Measurements from ENCODE around the gene LRP6. TPM values are rescaled to one million over a fixed set of nuclear protein-coding genes. Genes with fewer than 3 reads are reported as not detected.

The LRP6 gene
- total RNA-seq, 1 experiment from 2014 or later = 62.4 TPM

DNA sequence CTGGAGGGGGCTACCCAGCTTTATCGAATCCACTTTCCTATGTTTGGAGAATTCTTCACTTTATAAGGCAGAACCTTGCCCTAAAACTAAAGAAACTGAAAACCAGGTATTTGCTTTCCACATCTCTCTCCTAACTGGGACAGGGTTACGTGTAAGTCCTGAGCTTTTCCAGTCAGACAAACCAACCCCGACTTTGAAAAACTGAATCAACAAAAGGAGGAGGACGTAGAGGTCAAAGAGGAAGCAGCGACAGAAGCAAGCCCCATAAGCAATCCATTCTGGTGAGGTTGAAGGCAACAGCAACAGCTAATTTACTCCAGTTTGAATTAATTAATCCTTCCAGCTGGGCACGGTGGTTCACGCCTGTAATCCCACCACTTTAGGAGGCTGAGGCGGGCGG is 47.2 kb downstream of the LRP6 start:
- H2BK15ac ChIP-seq (ENCODE audit: low read depth, low read length) = no peak overlapping the region
- no peak overlapping the region for H2AK5ac ChIP-seq (ENCODE audit: insufficient read length, low read length)
- no peak overlapping the region for H4K91ac ChIP-seq (ENCODE audit: insufficient read length, low read depth, low read length)
- H3K27me3 Mint-ChIP-seq (ENCODE audit: low read depth) = no peaks in the 10 kb centered on the region
- H2AFZ ChIP-seq (ENCODE audit: low read length) = no peak overlapping the region
- peaks cover 40% of the 10 kb centered on the region; the same call in 1 of the 2 replicates for H3K79me2 ChIP-seq (ENCODE audit: insufficient read depth, low read length)
- TF ChIP-seq, protein P1, sequence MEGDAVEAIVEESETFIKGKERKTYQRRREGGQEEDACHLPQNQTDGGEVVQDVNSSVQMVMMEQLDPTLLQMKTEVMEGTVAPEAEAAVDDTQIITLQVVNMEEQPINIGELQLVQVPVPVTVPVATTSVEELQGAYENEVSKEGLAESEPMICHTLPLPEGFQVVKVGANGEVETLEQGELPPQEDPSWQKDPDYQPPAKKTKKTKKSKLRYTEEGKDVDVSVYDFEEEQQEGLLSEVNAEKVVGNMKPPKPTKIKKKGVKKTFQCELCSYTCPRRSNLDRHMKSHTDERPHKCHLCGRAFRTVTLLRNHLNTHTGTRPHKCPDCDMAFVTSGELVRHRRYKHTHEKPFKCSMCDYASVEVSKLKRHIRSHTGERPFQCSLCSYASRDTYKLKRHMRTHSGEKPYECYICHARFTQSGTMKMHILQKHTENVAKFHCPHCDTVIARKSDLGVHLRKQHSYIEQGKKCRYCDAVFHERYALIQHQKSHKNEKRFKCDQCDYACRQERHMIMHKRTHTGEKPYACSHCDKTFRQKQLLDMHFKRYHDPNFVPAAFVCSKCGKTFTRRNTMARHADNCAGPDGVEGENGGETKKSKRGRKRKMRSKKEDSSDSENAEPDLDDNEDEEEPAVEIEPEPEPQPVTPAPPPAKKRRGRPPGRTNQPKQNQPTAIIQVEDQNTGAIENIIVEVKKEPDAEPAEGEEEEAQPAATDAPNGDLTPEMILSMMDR (conservative IDR thresholded peaks at IDR 0.05) = no peak
- H3K9ac ChIP-seq (ENCODE audit: extremely low read depth, insufficient read length, low read length) = no peak overlapping the region
- peak overlapping the region; percentile 12 to 34 (median 21); a peak in 4 of 7 replicates for H3K27ac Mint-ChIP-seq
- H4K5ac ChIP-seq (ENCODE audit: insufficient read length, low read depth, low read length) = no peak overlapping the region
- H3K9me3 ChIP-seq (ENCODE audit: control insufficient read depth, low read depth, low read length) = no peaks in the 10 kb centered on the region
- no peak overlapping the region for H2BK120ac ChIP-seq (ENCODE audit: low read depth, low read length, poor library complexity, severe bottlenecking)
- H3K56ac ChIP-seq (ENCODE audit: insufficient read length, low read depth, low read length) = no peak overlapping the region
- peaks cover 0 to 7% (median 2%) of the 10 kb centered on the region in 3 experiments; a peak in 3 of 7 replicates for H3K36me3 Mint-ChIP-seq (ENCODE audit: insufficient read depth in 1 of 3, low read depth in 3 of 3)
- H3K4me3 Mint-ChIP-seq = no peak overlapping the region
- no peak overlapping the region for H3K4me2 ChIP-seq (ENCODE audit: insufficient read depth, insufficient read length, low read length)
- no peak overlapping the region for H3T11ph ChIP-seq (ENCODE audit: low read length)
- H2BK5ac ChIP-seq (ENCODE audit: insufficient read length, low read length) = no peak overlapping the region
- peaks cover 44 to 47% of the 10 kb centered on the region in 2 experiments for H3K4me1 Mint-ChIP-seq
- H4K8ac ChIP-seq (replicated peaks; ENCODE audit: insufficient read length, low read depth, low read length) = no peak overlapping the region
- H3K4ac ChIP-seq (ENCODE audit: low read depth, low read length) = no peak overlapping the region
- H3K14ac ChIP-seq (ENCODE audit: insufficient read depth, low read length) = no peak overlapping the region
- H3K4me1 ChIP-seq (ENCODE audit: insufficient read depth, low read length) = peaks cover 5% of the 10 kb centered on the region; the same call in 1 of the 2 replicates
- H3K18ac ChIP-seq (ENCODE audit: insufficient read length, low read depth, low read length) = no peak overlapping the region
- no peaks in the 10 kb centered on the region for H4K20me1 ChIP-seq (ENCODE audit: control insufficient read depth, insufficient read depth, insufficient read length)
- H3K23ac ChIP-seq (ENCODE audit: insufficient read length, low read depth, low read length) = no peak overlapping the region
- H3K9me3 Mint-ChIP-seq = no peaks in the 10 kb centered on the region
- H3K23me2 ChIP-seq (ENCODE audit: insufficient read length, low read depth, low read length, poor library complexity, severe bottlenecking) = no peaks in the 10 kb centered on the region
- no peak for DNase-seq
- H3K27ac ChIP-seq (ENCODE audit: insufficient read length, low read depth, low read length) = no peak overlapping the region
- no peaks in the 10 kb centered on the region for H3K27me3 ChIP-seq (ENCODE audit: insufficient read depth, low read length)
- no peaks in the 10 kb centered on the region for H3K79me1 ChIP-seq (ENCODE audit: insufficient read depth, low read depth, low read length, poor library complexity, severe bottlenecking)
- WGBS (ENCODE audit: extremely low coverage, insufficient read length, low lambda C conversion rate) = no CpG with 5 or more reads among the region's 9 CpGs
- H2BK20ac ChIP-seq (ENCODE audit: low read depth, low read length, poor library complexity, severe bottlenecking) = no peak overlapping the region
- H2BK12ac ChIP-seq (ENCODE audit: insufficient read length, low read depth, low read length) = no peak overlapping the region
